C4-2B (cell line): ENCODE results near the gene F2.

Source experiments
- CTCF ChIP-seq: fragments of 450-650 bp; conservative IDR thresholded peaks from 2 replicates; pipeline ENCODE4 v1.5.1; 2017; ENCODE audit warnings: mild to moderate bottlenecking
- ZFX ChIP-seq: fragments of 450-650 bp; IDR thresholded peaks from 2 replicates; pipeline ENCODE4 v1.6.1; 2017

GRCh38 chr11:46755962-46756361, 36.9 kb downstream of the F2 start:
- TF ChIP-seq CTCF (no peak), ZFX (no peak)
